ENCODE results near the gene SYCN. TPM values are rescaled to one million over a fixed set of nuclear protein-coding genes. Genes with fewer than 3 reads are reported as not detected.

SYCN gene
- total RNA-seq, 2 donors from 2014 or later: not detected

DNA sequence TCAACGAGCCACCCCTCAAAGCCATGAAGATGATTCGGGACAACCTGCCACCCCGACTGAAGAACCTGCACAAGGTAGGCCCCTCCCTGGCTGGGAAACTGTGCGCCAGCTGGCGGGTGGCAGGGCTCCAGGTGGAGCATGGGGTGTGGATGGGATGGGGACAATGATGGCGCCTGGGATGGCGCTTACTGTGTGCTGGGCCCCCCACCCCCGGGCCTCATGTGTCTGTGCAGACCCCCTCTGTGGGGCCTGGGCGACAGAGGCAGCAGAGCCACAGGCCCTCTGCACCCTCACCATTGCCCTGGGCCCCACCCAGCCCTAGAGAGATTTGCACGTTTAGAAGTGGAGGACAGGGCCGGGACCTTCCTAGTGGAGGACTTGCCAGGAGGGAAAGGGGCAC, 26.3 kb downstream of the SYCN start:
- H3K4me3 Mint-ChIP-seq: no peak overlapping the region
- H3K36me3 Mint-ChIP-seq: no peaks in the 10 kb centered on the region

DNA sequence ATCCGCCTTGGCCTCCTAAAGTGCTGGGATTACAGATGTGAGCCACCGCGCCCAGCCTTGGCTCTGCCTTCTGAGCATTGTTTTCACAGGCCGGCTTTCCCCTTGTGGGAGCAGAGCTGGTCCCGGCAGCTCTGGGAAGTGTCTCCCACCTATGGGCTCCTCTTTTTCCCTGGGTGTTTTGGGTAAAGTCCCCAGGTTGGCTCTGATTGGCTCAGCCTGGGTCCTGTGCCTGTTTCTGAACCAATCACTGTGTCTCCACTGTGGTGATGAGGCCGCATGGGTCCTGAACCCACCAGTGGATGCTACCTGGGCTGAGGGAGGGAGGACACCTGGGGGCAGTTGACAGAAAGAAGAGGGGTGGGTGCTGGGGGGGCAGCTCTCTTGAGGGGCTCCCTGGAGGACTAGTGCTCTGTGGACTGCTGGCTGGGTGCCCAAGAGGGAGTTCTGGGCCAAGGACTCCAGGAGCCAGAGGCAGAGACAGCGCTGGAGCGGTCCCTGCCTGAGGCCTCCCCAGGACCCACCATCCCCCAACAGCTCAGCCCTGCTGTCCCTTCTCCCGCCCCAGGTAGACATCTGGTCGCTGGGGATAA, 26.9 kb downstream of the SYCN start:
- H3K9me3 Mint-ChIP-seq: no peaks in the 10 kb centered on the region
- H3K4me1 Mint-ChIP-seq (ENCODE audit: low read depth in 2 of 2): no peaks in the 10 kb centered on the region
- ATAC-seq (no peak), DNase-seq (ENCODE audit: low spot score) (no peak)
- H3K4me3 Mint-ChIP-seq: no peak overlapping the region
- H3K36me3 Mint-ChIP-seq: no peaks in the 10 kb centered on the region
- no peak overlapping the region for H3K27ac Mint-ChIP-seq
- no peaks in the 10 kb centered on the region for H3K27me3 Mint-ChIP-seq

More for the DNA sequence above, 26.3 kb downstream of the SYCN start:
- no peaks in the 10 kb centered on the region for H3K4me1 Mint-ChIP-seq (ENCODE audit: low read depth in 2 of 2)
- ATAC-seq (no peak), DNase-seq (ENCODE audit: low spot score) (no peak)
- no peaks in the 10 kb centered on the region for H3K27me3 Mint-ChIP-seq
- no peaks in the 10 kb centered on the region for H3K9me3 Mint-ChIP-seq
- no peak overlapping the region for H3K27ac Mint-ChIP-seq

DNA sequence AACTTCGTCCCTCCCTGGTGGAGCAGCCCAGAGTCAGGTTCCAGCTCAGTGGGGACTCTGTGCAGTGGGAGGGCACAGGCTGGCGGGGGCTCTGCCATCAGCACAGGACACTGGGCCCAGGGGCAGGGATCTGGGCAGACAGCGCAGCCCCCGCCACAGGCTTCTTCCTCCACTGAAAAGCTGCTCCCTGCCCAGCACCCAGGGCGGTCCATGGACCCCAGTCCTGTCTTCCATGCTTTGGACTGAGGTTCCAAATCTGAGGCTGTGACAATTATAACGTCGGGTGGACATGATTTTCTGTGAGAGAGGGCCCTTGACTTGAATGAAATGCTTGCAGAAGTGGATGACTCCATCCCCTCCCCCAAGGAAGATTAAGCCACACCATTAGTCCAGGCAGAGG, 28.5 kb downstream of the SYCN start:
- DNase-seq (ENCODE audit: low spot score): no peak
- Mint-ChIP-seq H3K9me3 (no peaks in the 10 kb centered on the region), H3K4me1 (ENCODE audit: low read depth in 2 of 2) (no peaks in the 10 kb centered on the region), H3K36me3 (no peaks in the 10 kb centered on the region), H3K27ac (no peak overlapping the region), H3K27me3 (no peaks in the 10 kb centered on the region), H3K4me3 (no peak overlapping the region)
- no peak for ATAC-seq

DNA sequence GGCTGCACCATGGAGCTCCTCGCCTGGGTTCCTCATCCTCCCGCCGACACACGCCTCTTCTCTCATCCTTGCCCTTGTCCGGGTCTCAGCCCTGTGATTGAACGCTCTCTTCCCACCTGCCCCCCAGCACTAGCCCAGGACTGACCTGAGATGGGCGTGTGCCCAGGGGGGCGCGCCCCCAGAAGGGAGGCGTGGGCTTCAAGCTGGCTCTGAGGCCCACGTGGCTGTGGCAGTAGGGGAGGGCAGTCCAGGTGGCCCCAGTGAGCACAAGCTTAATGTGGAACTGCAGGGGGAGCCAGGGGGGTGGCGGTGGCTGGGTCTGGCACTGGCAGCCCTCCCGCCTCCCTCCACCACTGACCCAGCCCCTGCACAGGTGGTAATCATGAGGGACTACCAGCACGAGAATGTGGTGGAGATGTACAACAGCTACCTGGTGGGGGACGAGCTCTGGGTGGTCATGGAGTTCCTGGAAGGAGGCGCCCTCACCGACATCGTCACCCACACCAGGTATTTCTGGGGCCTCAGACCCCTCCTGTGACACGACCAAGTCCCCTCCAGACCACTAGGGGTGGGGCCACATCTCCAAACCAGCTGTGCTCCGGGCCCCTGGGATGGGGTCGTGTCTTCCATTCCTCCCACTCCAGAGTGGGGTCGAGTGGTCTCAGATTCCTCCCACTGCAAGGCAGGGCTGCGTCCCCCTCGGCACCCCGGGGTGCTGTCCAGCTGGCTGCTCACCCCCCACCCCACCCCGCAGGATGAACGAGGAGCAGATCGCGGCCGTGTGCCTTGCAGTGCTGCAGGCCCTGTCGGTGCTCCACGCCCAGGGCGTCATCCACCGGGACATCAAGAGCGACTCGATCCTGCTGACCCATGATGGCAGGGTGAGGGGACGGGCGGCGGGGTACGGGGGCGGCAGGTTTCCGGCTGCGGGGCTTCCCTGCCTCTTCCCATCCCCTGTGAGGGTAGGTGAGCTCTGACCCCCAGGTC, 29.2 kb downstream of the SYCN start:
- Mint-ChIP-seq H3K4me1 (ENCODE audit: low read depth in 2 of 2) (no peaks in the 10 kb centered on the region), H3K27me3 (no peaks in the 10 kb centered on the region), H3K4me3 (no peak overlapping the region), H3K36me3 (no peaks in the 10 kb centered on the region), H3K9me3 (no peaks in the 10 kb centered on the region), H3K27ac (no peak overlapping the region)
- ATAC-seq: no peak
- DNase-seq (ENCODE audit: low spot score): no peak

DNA sequence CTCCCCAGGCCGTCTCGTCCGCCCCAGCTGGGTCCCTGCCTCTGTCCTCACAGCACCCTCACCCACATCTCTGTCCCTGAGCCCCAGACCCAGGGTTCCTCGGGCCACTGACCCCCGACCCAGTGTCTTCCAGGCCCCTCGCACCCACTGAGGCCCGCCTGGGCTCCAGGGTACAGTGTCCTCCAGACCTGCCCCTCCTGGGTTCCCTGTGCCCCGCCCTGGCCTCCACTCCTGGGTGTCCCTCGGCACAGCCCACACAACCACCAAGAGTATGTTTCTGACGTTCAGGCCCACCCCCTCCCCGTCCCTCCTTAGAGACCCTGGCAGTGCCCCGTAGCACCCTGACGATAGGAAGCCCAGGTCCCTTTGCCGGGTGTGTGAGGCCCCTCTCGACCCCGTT, 29.9 kb downstream of the SYCN start:
- Mint-ChIP-seq H3K9me3 (no peaks in the 10 kb centered on the region), H3K27me3 (no peaks in the 10 kb centered on the region), H3K4me1 (ENCODE audit: low read depth in 2 of 2) (no peaks in the 10 kb centered on the region), H3K4me3 (no peak overlapping the region), H3K36me3 (no peaks in the 10 kb centered on the region), H3K27ac (no peak overlapping the region)
- ATAC-seq (no peak), DNase-seq (ENCODE audit: low spot score) (no peak)

DNA sequence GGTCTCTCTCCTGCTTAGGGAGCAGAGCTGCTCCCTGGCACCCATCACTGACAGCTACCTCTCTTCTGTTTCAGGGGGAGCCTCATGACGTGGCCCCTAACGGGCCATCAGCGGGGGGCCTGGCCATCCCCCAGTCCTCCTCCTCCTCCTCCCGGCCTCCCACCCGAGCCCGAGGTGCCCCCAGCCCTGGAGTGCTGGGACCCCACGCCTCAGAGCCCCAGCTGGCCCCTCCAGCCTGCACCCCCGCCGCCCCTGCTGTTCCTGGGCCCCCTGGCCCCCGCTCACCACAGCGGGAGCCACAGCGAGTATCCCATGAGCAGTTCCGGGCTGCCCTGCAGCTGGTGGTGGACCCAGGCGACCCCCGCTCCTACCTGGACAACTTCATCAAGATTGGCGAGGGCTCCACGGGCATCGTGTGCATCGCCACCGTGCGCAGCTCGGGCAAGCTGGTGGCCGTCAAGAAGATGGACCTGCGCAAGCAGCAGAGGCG, 30.5 kb downstream of the SYCN start:
- no peaks in the 10 kb centered on the region for H3K36me3 Mint-ChIP-seq
- H3K4me3 Mint-ChIP-seq: no peak overlapping the region
- no peaks in the 10 kb centered on the region for H3K4me1 Mint-ChIP-seq (ENCODE audit: low read depth in 2 of 2)
- H3K27ac Mint-ChIP-seq: no peak overlapping the region
- H3K27me3 Mint-ChIP-seq: no peaks in the 10 kb centered on the region
- ATAC-seq: no peak
- no peaks in the 10 kb centered on the region for H3K9me3 Mint-ChIP-seq
- DNase-seq (ENCODE audit: low spot score): no peak

DNA sequence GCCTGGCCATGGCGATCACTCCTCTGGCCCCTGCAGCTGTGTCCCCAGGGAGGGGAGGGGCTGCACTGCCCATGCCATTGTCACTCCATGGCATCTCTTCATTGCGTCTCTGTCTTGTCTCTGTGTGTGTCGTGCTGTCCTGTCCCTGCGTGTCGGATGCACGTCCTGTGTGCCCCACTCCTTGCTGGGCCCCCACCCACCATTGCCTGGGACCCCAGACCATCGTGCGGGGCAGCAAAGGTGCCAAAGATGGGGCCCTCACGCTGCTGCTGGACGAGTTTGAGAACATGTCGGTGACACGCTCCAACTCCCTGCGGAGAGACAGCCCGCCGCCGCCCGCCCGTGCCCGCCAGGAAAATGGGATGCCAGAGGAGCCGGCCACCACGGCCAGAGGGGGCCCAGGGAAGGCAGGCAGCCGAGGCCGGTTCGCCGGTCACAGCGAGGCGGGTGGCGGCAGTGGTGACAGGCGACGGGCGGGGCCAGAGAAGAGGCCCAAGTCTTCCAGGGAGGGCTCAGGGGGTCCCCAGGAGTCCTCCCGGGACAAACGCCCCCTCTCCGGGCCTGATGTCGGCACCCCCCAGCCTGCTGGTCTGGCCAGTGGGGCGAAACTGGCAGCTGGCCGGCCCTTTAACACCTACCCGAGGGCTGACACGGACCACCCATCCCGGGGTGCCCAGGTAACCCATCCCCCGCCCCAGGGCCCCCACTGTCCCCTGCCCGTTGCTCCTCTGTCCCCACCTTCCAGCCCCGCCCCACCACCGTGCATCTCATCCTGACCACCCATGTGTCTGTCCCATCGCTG, 31.2 kb downstream of the SYCN start:
- ATAC-seq (no peak), DNase-seq (ENCODE audit: low spot score) (no peak)
- no peaks in the 10 kb centered on the region for H3K36me3 Mint-ChIP-seq
- H3K27me3 Mint-ChIP-seq: no peaks in the 10 kb centered on the region
- H3K9me3 Mint-ChIP-seq: no peaks in the 10 kb centered on the region
- no peak overlapping the region for H3K4me3 Mint-ChIP-seq
- H3K4me1 Mint-ChIP-seq (ENCODE audit: low read depth in 2 of 2): no peaks in the 10 kb centered on the region
- no peak overlapping the region for H3K27ac Mint-ChIP-seq

DNA sequence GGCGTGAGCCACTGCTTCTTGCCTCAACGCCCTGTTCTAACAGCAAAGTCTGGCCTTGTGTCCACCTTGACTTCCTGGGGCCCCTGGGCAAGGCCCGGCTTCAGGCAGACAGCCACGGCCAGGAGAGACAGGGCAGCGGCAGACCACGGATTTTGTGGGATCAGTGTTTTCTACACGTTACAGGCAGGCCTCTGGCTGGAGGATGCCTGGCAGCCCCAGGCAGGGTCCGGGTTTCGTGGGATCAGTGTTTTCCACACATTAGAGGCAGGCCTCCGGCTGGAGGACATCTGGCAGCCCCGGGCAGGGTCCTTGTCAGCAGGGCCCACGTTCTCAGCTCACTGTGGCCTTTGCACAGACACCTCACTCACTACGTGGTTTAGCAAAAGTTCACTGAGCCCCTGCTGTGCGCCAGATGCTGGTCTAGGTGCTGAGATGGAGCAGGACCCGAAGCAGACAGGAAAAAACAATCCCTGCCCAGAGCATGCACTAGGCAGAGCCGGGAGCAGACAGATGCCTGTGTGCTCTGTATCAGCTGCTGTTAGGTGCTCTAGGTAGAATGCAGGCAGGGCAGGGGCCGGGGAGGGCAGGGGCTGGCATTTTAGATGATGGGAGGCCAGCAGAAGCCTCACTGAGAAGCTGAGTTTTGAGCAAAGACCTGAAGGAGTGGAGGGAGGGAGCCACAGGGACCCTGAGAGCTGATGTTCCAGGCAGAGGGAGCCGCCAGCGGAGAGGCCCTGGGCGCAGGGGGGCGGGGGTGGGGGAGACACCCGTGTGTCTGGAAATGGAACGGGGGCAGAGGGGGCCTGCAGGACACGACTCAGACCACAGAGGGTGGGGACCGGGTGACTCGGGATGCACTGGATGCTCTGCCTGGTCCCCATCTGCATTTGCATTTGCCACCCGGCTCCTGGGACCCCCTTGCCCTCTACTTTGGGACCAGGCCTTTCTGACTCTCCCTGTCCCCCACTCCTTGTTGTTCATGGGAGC, 32.3 kb downstream of the SYCN start:
- DNase-seq (ENCODE audit: low spot score) (no peak), ATAC-seq (no peak)
- Mint-ChIP-seq H3K27me3 (no peaks in the 10 kb centered on the region), H3K4me1 (ENCODE audit: low read depth in 2 of 2) (no peaks in the 10 kb centered on the region), H3K4me3 (no peak overlapping the region), H3K36me3 (no peaks in the 10 kb centered on the region), H3K27ac (no peak overlapping the region), H3K9me3 (no peaks in the 10 kb centered on the region)

DNA sequence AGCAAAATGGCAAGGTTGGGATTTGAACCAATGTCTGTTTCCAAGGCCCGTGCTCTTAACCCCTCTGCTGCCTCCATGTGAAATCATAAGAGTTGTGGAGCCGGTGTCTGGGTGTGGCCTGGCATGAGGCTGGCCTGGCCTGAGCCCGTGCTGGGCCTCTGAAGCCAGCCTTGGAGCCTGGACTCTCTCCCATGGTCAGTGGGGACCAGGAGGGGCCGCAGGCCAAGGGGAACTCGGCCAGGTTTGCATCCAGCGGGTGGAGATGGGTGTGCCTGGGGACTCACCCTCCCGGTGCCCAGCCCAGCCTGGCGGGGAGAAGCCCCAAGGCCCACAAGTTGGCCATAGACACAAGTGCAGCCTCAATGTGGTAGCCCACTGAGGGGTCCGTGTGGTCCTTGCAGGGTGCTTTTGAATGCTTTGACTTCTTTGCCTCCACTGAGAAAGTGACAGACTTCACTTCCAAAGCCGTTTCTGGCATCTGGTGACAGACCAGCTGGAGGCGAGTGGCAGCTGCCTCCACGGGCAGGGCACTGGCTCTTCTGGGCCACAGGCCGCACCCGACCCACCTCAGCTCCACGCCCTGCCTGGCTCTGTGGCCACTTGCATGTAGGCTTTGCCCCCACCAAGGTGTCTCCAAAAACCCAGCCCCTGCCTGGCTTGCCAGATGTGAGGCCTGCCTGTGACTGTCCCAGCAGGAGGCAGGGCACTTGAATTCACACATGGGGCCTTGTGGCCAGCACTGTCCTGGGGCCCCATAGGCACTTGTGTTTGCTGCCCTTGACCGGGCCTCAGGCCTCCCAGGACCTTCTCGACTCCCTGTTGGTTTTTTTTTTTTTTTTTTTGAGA, 33.5 kb downstream of the SYCN start:
- Mint-ChIP-seq H3K27ac (no peak overlapping the region), H3K36me3 (no peaks in the 10 kb centered on the region)
- ATAC-seq: no peak

DNA sequence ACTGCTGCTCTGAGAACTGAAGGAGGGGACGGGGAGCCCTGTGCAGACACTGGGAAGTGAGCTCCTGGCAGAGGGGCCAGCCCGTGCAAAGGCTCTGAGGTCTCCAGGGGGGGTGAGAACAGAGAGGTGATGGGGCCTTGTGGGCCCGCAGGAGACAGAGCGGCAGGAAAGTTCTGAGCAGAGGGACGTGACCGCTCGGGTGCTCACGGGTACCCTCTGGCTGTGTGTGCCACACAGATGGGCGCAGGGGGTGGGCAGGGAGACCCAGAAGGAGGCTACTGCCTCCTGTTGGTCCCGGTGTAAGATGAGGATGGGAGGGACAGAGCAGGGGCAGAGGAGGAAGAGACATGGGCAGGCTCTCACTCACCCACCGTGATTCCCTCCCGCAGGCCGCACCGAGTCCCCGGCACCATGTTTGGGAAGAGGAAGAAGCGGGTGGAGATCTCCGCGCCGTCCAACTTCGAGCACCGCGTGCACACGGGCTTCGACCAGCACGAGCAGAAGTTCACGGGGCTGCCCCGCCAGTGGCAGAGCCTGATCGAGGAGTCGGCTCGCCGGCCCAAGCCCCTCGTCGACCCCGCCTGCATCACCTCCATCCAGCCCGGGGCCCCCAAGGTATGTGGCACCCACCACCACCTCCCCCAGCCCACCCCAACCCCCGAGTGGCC, 34.8 kb downstream of the SYCN start:
- Mint-ChIP-seq H3K27me3 (no peaks in the 10 kb centered on the region), H3K4me3 (no peak overlapping the region), H3K4me1 (ENCODE audit: low read depth in 2 of 2) (peaks cover 0 to 1% of the 10 kb centered on the region in 2 donors), H3K9me3 (no peaks in the 10 kb centered on the region), H3K27ac (no peak overlapping the region), H3K36me3 (no peaks in the 10 kb centered on the region)
- DNase-seq (ENCODE audit: low spot score): no peak
- ATAC-seq: no peak

More for the DNA sequence above, 33.5 kb downstream of the SYCN start:
- no peaks in the 10 kb centered on the region for H3K27me3 Mint-ChIP-seq
- DNase-seq (ENCODE audit: low spot score): no peak
- no peaks in the 10 kb centered on the region for H3K9me3 Mint-ChIP-seq
- no peaks in the 10 kb centered on the region for H3K4me1 Mint-ChIP-seq (ENCODE audit: low read depth in 2 of 2)
- H3K4me3 Mint-ChIP-seq: no peak overlapping the region

DNA sequence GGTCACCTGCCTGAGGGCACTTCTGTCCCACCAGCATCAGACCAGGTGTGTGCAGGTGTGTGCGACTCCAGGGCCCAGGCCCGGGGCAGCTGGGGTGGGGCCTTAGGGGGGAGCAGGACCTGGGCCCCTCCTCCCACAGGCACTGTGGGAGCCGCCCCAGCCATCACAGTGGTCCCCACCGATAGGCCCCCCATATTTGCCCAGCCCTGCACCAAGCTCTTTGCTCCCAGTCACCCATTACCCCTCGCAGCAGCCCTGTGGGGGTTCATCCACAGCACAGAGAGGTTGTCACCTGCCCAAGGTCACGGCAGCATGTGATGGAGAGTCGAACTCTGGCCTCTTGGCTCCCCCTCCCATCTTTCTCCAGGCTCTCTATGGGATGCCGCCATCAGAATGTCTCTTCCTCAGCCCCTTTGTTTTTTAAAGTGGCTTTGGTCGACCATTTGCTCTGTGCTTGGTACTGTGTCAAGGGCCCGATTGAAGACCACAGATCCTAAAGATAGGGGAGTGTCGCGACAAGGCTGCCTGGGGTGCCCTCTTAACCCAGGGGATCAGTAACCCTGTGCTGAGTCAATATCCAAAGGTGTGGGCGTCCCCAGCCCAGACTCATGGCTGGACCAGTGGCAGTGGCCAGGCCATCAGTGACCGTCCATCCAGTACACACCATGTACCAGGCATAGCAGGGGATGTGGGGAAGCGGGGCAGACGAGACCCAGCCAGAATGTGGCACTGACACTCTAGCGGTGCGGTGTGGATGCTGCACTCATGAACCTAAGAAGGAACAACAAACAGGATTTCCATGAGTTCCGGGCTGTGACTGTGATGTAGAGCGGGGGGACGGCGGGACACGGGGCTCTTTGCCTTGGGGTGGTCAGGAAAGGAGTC, 35.6 kb downstream of the SYCN start:
- H3K27ac Mint-ChIP-seq: no peak overlapping the region

More for the DNA sequence above, 35.6 kb downstream of the SYCN start:
- no peak for DNase-seq (ENCODE audit: low spot score)
- Mint-ChIP-seq H3K36me3 (no peaks in the 10 kb centered on the region), H3K27me3 (no peaks in the 10 kb centered on the region), H3K4me1 (ENCODE audit: low read depth in 2 of 2) (peaks cover 0 to 3% of the 10 kb centered on the region in 2 donors), H3K9me3 (no peaks in the 10 kb centered on the region), H3K4me3 (no peak overlapping the region)
- no peak for ATAC-seq

Data from natural killer cell treated with Interleukin-12 subunit alpha and Interleukin-12 subunit beta and Interleukin-15 and Interleukin-18, amount 100 ng/mL, for 72 hours (primary cell).